ENCODE data around the gene PGLYRP2.

PGLYRP2 gene

DNA sequence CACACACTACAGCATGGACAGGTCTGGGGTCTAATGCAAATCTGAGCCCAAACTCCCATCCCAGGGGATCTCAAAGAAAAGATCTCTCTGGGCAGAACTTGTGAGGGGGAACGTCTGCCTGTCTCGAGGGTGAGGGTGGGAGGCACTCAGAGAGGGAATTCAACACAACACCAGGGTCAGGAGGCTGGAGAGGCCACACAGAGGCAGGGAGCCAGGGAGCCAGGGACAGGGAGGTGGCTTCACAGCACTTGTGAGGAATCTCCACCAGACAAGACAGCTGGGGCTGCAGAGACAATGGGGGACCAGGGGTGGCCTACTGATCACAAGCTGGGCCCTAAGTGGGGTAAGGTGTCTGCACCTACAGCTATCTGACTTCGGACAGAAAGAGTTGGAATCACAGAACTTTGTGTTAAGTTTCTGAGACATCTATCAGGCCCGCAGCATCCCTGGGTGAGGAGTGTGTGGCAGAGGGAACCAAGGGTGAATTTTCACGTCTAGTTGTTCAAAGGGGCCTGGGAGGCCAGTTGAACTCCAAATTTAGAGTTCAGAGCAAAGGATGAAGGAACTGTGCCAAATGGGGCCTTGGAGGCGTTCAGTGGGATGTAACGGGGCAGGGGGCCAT is 47.8 kb downstream of the PGLYRP2 start:
- no peak for ATAC-seq (ENCODE audit: insufficient read depth, low read depth)
- peak overlapping the region; percentile 86 for H3K27ac ChIP-seq (ENCODE audit: low read length)
- H4K20me1 ChIP-seq (ENCODE audit: insufficient read depth, low read length), result peaks cover 47% of the 10 kb centered on the region
- peak overlapping the region; percentile 75 to 92 for H3K4me3 ChIP-seq (ENCODE audit: low read depth in 1 of 2, low read length in 2 of 2)
- H3K9me3 ChIP-seq (ENCODE audit: insufficient read depth, low read length, severe bottlenecking), result no peaks in the 10 kb centered on the region
- H3K27me3 ChIP-seq (ENCODE audit: insufficient read depth, low read length, poor library complexity), result no peaks in the 10 kb centered on the region
- DNase-seq, result no peak
- H3K4me2 ChIP-seq (ENCODE audit: insufficient read depth, low read length), result peak overlapping the region; percentile 93
- TF ChIP-seq, protein P1, sequence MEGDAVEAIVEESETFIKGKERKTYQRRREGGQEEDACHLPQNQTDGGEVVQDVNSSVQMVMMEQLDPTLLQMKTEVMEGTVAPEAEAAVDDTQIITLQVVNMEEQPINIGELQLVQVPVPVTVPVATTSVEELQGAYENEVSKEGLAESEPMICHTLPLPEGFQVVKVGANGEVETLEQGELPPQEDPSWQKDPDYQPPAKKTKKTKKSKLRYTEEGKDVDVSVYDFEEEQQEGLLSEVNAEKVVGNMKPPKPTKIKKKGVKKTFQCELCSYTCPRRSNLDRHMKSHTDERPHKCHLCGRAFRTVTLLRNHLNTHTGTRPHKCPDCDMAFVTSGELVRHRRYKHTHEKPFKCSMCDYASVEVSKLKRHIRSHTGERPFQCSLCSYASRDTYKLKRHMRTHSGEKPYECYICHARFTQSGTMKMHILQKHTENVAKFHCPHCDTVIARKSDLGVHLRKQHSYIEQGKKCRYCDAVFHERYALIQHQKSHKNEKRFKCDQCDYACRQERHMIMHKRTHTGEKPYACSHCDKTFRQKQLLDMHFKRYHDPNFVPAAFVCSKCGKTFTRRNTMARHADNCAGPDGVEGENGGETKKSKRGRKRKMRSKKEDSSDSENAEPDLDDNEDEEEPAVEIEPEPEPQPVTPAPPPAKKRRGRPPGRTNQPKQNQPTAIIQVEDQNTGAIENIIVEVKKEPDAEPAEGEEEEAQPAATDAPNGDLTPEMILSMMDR (IDR thresholded peaks at IDR 0.05; ENCODE audit: borderline replicate concordance, extremely low read depth, low read length, poor library complexity, severe bottlenecking), result no peak
- TF ChIP-seq EZH2 (IDR thresholded peaks at IDR 0.05; ENCODE audit: borderline replicate concordance, low read depth, low read length, severe bottlenecking), result no peak
- H3K79me2 ChIP-seq (ENCODE audit: insufficient read depth, low read length), result peaks cover 55% of the 10 kb centered on the region
- H2AFZ ChIP-seq (ENCODE audit: low read depth, low read length), result peak overlapping the region; percentile 74
- H3K4me1 ChIP-seq (ENCODE audit: insufficient read depth, low read length), result peaks cover 40% of the 10 kb centered on the region
- H3K9ac ChIP-seq (ENCODE audit: low read depth, low read length), result peak overlapping the region; percentile 89
- peaks cover 45% of the 10 kb centered on the region for H3K36me3 ChIP-seq (ENCODE audit: insufficient read depth, low read length)

DNA sequence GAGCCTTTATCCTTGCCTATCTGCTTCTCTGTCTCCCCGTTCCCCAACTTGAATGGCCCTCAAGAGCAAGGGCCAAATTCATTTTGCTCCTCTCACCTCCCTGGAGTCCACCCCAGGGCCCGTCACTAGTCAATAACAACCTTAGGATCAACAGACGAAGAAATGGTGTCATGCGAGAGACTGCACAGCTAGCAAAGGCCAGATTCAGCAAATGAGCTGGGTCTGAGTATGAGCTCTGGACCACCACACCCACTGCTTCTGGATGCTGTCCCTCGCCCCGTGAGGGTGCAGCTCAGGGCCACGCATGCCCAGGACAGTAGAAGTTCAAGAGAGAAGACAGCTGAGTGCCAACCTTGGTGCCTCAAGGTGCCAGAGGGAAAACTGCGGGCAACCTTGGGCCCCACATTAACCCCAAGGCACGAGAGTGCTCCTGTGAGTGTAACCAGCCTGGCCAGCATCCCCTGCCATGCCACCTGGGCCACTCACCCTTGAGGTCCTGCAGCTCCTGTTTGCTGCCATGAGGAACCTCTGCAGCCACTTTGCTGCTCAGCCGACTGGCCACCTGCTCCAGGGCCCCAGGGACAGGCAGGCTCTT is 48.7 kb downstream of the PGLYRP2 start:
- H3K9ac ChIP-seq (ENCODE audit: low read depth, low read length), result peak overlapping the region; percentile 89
- DNase-seq (no peak), ATAC-seq (ENCODE audit: insufficient read depth, low read depth) (no peak)
- H4K20me1 ChIP-seq (ENCODE audit: insufficient read depth, low read length), result peaks cover 53% of the 10 kb centered on the region
- H3K79me2 ChIP-seq (ENCODE audit: insufficient read depth, low read length), result peaks cover 58% of the 10 kb centered on the region
- H2AFZ ChIP-seq (ENCODE audit: low read depth, low read length), result no peak overlapping the region
- H3K27me3 ChIP-seq (ENCODE audit: insufficient read depth, low read length, poor library complexity), result no peaks in the 10 kb centered on the region
- TF ChIP-seq, protein P1 (IDR thresholded peaks at IDR 0.05; ENCODE audit: borderline replicate concordance, extremely low read depth, low read length, poor library complexity, severe bottlenecking), result no peak
- no peak for TF ChIP-seq EZH2 (IDR thresholded peaks at IDR 0.05; ENCODE audit: borderline replicate concordance, low read depth, low read length, severe bottlenecking)
- H3K4me2 ChIP-seq (ENCODE audit: insufficient read depth, low read length), result peak overlapping the region; percentile 93
- H3K36me3 ChIP-seq (ENCODE audit: insufficient read depth, low read length), result peaks cover 53% of the 10 kb centered on the region
- H3K4me1 ChIP-seq (ENCODE audit: insufficient read depth, low read length), result peaks cover 40% of the 10 kb centered on the region
- peak overlapping the region; percentile 75 to 92; a peak in 3 of 4 replicates for H3K4me3 ChIP-seq (ENCODE audit: low read depth in 1 of 2, low read length in 2 of 2)
- no peaks in the 10 kb centered on the region for H3K9me3 ChIP-seq (ENCODE audit: insufficient read depth, low read length, severe bottlenecking)
- H3K27ac ChIP-seq (ENCODE audit: low read length), result peak overlapping the region; percentile 86

DNA sequence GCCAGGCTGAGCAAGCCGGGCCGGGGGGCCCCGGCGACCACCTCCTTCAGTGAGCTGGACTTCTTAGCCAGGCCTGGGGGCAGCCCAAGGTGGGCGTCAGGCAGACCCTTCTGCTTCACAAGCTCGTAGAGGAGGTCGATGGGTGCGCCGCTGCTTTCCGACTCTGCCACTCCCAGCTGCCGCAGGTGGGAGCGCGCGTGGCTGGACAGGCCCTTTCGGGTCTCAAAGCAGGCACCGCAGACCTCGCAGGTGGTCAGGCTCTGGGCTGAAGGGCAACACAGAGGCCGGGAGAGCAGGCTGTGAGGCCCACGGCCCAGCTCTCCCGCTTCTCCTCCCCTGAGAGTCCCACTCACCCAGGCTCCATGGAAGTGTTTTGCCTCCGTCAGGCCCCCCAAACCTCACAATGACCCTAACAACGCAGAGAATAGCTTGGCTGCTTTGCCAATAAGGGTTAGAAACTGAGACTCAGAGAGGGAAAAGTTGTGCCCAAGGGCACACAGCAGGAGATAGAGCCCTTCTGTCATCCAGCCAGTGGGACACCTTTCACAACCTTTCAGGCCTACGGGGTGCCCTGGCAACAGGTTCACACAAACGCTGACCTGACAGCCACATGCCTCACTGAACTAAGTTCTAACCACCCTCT is 49.4 kb downstream of the PGLYRP2 start:
- Histone ChIP-seq H4K20me1 (ENCODE audit: insufficient read depth, low read length) (peaks cover 53% of the 10 kb centered on the region), H3K79me2 (ENCODE audit: insufficient read depth, low read length) (peaks cover 58% of the 10 kb centered on the region), H3K27ac (ENCODE audit: low read length) (peak overlapping the region; percentile 86; the same call in 1 of the 2 replicates), H3K4me3 (ENCODE audit: low read depth in 1 of 2, low read length in 2 of 2) (peak overlapping the region in 1 of 2 experiments; percentile 92; a peak in 3 of 4 replicates), H3K4me1 (ENCODE audit: insufficient read depth, low read length) (peaks cover 40% of the 10 kb centered on the region), H3K36me3 (ENCODE audit: insufficient read depth, low read length) (peaks cover 60% of the 10 kb centered on the region), H3K9me3 (ENCODE audit: insufficient read depth, low read length, severe bottlenecking) (no peaks in the 10 kb centered on the region), H3K9ac (ENCODE audit: low read depth, low read length) (peak overlapping the region; percentile 89; the same call in 1 of the 2 replicates), H2AFZ (ENCODE audit: low read depth, low read length) (no peak overlapping the region), H3K4me2 (ENCODE audit: insufficient read depth, low read length) (peak overlapping the region; percentile 93), H3K27me3 (ENCODE audit: insufficient read depth, low read length, poor library complexity) (no peaks in the 10 kb centered on the region)
- TF ChIP-seq, protein P1 (IDR thresholded peaks at IDR 0.05; ENCODE audit: borderline replicate concordance, extremely low read depth, low read length, poor library complexity, severe bottlenecking), result no peak
- no peak for TF ChIP-seq EZH2 (IDR thresholded peaks at IDR 0.05; ENCODE audit: borderline replicate concordance, low read depth, low read length, severe bottlenecking)
- ATAC-seq (ENCODE audit: insufficient read depth, low read depth), result no peak
- no peak for DNase-seq
